Smooth muscle cell (in vitro differentiated cells): Measurements from ENCODE around the gene NEURL1. TPM values are rescaled to one million over a fixed set of nuclear protein-coding genes. Genes with fewer than 3 reads are reported as not detected.

ENCODE experiments used
- DNase-seq: peaks from one replicate; lab custom pipeline; 2025; ENCODE audit not compliant: unreplicated experiment; lab: John Stamatoyannopoulos, UW
- H2AFZ ChIP-seq: fragments of 200-600 bp; sonication (generic); 2 replicates; pipeline ENCODE4 v1.6.0; 2016; ENCODE audit warnings: antibody characterized with exemption, low read depth, mild to moderate bottlenecking
- H3F3A ChIP-seq: fragments of 200-600 bp; sonication (generic); 2 replicates; pipeline ENCODE4 v1.6.0; 2017; ENCODE audit warnings: antibody characterized with exemption, low read depth
- H3K27ac ChIP-seq: fragments of 200-600 bp; sonication (generic); 2 replicates; pipeline ENCODE4 v1.5.1; 2016; ENCODE audit warnings: low read depth, mild to moderate bottlenecking
- H3K27me3 ChIP-seq: fragments of 200-600 bp; sonication (generic); 2 replicates; pipeline ENCODE4 v1.6.1; 2016; ENCODE audit warnings: low read depth, mild to moderate bottlenecking
- H3K36me3 ChIP-seq: fragments of 200-600 bp; sonication (generic); 2 replicates; pipeline ENCODE4 v1.5.1; 2016; ENCODE audit warnings: low read depth
- H3K4me1 ChIP-seq: fragments of 200-600 bp; sonication (generic); 2 replicates; pipeline ENCODE4 v1.5.1; 2016; ENCODE audit warnings: low read depth
- H3K4me2 ChIP-seq: fragments of 200-600 bp; sonication (generic); 2 replicates; pipeline ENCODE4 v1.6.0; 2016; ENCODE audit warnings: mild to moderate bottlenecking
- H3K4me3 ChIP-seq: fragments of 200-600 bp; sonication (generic); 2 replicates; pipeline ENCODE4 v1.5.1; 2016; ENCODE audit warnings: mild to moderate bottlenecking
- H3K79me2 ChIP-seq: fragments of 200-600 bp; sonication (generic); 2 replicates; pipeline ENCODE4 v1.6.0; 2016; ENCODE audit warnings: low read depth, mild to moderate bottlenecking
- H3K9ac ChIP-seq: fragments of 200-600 bp; sonication (generic); 2 replicates; pipeline ENCODE4 v1.6.0; 2016; ENCODE audit warnings: low read depth
- H3K9me3 ChIP-seq: fragments of 200-600 bp; sonication (generic); replicated peaks from 2 replicates; pipeline ENCODE4 v1.5.1; 2016; ENCODE audit warnings: low read depth
- H4K20me1 ChIP-seq: fragments of 200-600 bp; sonication (generic); 2 replicates; pipeline ENCODE4 v1.6.0; 2016; ENCODE audit warnings: low read depth
- WGBS: methylation state at CpG from one replicate; pipeline ENCODE4 v1.1.7; 2016; ENCODE audit warnings: low lambda C conversion rate; 5-methylcytosine and 5-hydroxymethylcytosine counted together
- polyA plus RNA-seq: library from polyadenylated mRNA; unstranded; fragments of >200 nt; fragmentation: Nextera tagmentation; extraction: Ambion mirVana; gene quantifications from 2 replicates; pipeline ENCODE4 v1.2.1, GENCODE V29; 2016
- total RNA-seq: library from RNA; depleted of rRNA; stranded (reverse); fragments of >200 nt; gene quantifications from 2 replicates; pipeline ENCODE4 v1.2.3, GENCODE V29; 2014
- TF ChIP-seq, protein P1 (sequence below): fragments of 200-600 bp; sonication (generic); IDR thresholded peaks from 2 replicates; pipeline ENCODE4 v1.5.1; 2017; ENCODE audit warnings: borderline replicate concordance, mild to moderate bottlenecking, antibody characterized with exemption; ENCODE audit not compliant: insufficient read depth, poor library complexity, severe bottlenecking

The NEURL1 gene
- total and polyA plus RNA-seq, 2 experiments from 2014 or later: 0.04 to 0.91 TPM

GRCh38 chr10:103627111-103627892 lies 133.8 kb downstream of the NEURL1 start:
- peaks cover 2% of the 10 kb centered on the region for H3K36me3 ChIP-seq
- no peaks in the 10 kb centered on the region for H3K27me3 ChIP-seq
- no peaks in the 10 kb centered on the region for H3K9me3 ChIP-seq
- H3K4me3 ChIP-seq: no peak overlapping the region
- H3K79me2 ChIP-seq: peaks cover 17% of the 10 kb centered on the region
- H3F3A ChIP-seq: no peaks in the 10 kb centered on the region
- peaks cover 55% of the 10 kb centered on the region for H4K20me1 ChIP-seq
- TF ChIP-seq, protein P1, sequence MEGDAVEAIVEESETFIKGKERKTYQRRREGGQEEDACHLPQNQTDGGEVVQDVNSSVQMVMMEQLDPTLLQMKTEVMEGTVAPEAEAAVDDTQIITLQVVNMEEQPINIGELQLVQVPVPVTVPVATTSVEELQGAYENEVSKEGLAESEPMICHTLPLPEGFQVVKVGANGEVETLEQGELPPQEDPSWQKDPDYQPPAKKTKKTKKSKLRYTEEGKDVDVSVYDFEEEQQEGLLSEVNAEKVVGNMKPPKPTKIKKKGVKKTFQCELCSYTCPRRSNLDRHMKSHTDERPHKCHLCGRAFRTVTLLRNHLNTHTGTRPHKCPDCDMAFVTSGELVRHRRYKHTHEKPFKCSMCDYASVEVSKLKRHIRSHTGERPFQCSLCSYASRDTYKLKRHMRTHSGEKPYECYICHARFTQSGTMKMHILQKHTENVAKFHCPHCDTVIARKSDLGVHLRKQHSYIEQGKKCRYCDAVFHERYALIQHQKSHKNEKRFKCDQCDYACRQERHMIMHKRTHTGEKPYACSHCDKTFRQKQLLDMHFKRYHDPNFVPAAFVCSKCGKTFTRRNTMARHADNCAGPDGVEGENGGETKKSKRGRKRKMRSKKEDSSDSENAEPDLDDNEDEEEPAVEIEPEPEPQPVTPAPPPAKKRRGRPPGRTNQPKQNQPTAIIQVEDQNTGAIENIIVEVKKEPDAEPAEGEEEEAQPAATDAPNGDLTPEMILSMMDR: no peak
- no peak overlapping the region for H3K9ac ChIP-seq
- no peak overlapping the region for H3K4me2 ChIP-seq
- DNase-seq: no peak
- H3K27ac ChIP-seq: no peak overlapping the region
- H3K4me1 ChIP-seq: no peaks in the 10 kb centered on the region
- WGBS: 94% methylated on average over 22 of the region's 22 CpGs
- no peak overlapping the region for H2AFZ ChIP-seq

DNA sequence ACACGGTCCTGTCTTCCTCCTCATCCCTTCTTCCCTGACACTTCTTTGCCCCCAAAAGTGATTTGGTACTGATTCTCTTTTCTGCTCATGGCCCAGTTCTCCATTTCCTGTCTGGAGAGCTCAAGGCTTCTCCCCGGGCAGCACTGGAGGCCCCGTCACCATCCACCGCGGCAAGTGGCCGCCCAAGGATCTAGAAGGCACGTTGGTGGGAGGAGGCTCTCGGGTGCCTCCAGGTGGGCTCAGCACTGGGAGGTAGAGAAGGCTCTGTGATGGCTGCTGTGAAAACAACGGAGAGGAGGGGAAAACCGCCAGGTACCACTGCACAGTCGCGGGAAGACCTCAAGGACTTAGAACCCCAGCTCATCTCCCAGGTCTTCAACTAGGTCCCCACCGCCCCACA lies 134.4 kb downstream of the NEURL1 start:
- Histone ChIP-seq H3K27ac (no peak overlapping the region), H3K27me3 (no peaks in the 10 kb centered on the region), H3K4me2 (no peak overlapping the region), H3K79me2 (peaks cover 17% of the 10 kb centered on the region), H2AFZ (no peak overlapping the region), H3K4me3 (no peak overlapping the region), H3F3A (no peaks in the 10 kb centered on the region), H4K20me1 (peaks cover 60% of the 10 kb centered on the region), H3K36me3 (peaks cover 2% of the 10 kb centered on the region), H3K9me3 (no peaks in the 10 kb centered on the region), H3K4me1 (no peaks in the 10 kb centered on the region), H3K9ac (no peak overlapping the region)
- 94% methylated on average over 13 of the region's 13 CpGs for WGBS
- DNase-seq: no peak
- TF ChIP-seq, protein P1: no peak

DNA sequence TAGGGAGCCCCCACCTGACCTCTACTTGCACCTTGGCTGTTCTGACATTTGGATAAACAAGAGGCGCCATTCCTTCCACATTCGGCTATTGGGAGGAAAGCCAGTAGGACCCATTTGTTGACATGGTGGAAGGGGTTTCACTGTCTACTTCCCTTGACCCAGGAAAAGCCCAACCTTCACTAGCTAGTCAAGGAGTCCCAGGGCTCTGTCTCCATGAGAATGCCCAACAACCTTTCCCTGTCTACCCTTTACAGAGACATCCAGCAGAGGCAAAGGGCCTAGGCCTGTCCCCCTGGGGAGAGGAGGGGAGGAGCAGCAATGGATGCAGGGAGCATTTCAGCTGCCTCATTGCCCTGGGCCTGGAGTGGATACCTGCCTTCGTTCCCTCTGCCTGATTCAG lies 136.1 kb downstream of the NEURL1 start:
- H3K9me3 ChIP-seq: no peaks in the 10 kb centered on the region
- H4K20me1 ChIP-seq: peaks cover 76% of the 10 kb centered on the region
- no peak overlapping the region for H3K27ac ChIP-seq
- DNase-seq: no peak
- H3K27me3 ChIP-seq: no peaks in the 10 kb centered on the region
- no peak overlapping the region for H3K4me3 ChIP-seq
- H3K79me2 ChIP-seq: peaks cover 17% of the 10 kb centered on the region
- no peak overlapping the region for H3K4me2 ChIP-seq
- H3K4me1 ChIP-seq: no peaks in the 10 kb centered on the region
- 96% methylated on average over 3 of the region's 3 CpGs for WGBS
- no peaks in the 10 kb centered on the region for H3F3A ChIP-seq
- no peaks in the 10 kb centered on the region for H3K36me3 ChIP-seq
- H3K9ac ChIP-seq: no peak overlapping the region
- no peak overlapping the region for H2AFZ ChIP-seq
- TF ChIP-seq, protein P1: no peak

GRCh38 chr10:103630156-103630555 lies 136.7 kb downstream of the NEURL1 start:
- 50% methylated on average over 1 of the region's 1 CpG for WGBS
- Histone ChIP-seq H3F3A (no peaks in the 10 kb centered on the region), H3K4me1 (no peaks in the 10 kb centered on the region), H3K9ac (no peak overlapping the region), H3K79me2 (peaks cover 17% of the 10 kb centered on the region), H3K27ac (peak overlapping the region; percentile 31), H3K9me3 (no peaks in the 10 kb centered on the region), H3K36me3 (no peaks in the 10 kb centered on the region), H3K4me2 (no peak overlapping the region), H2AFZ (no peak overlapping the region), H4K20me1 (peaks cover 78% of the 10 kb centered on the region), H3K4me3 (no peak overlapping the region), H3K27me3 (no peaks in the 10 kb centered on the region)
- DNase-seq: no peak
- TF ChIP-seq, protein P1: no peak
